Trophoblast cell (in vitro differentiated cells and primary cell): ENCODE results near the gene IFT74.

ENCODE experiments used
- DNase-seq, 2 donors: peaks; one replicate each; pipeline ENCODE4 v3.0.0-alpha.2; 2016
- H2AFZ ChIP-seq: 2 replicates; pipeline ENCODE4 v1.6.1; 2013; ENCODE audit warnings: low read length, moderate library complexity, mild to moderate bottlenecking; ENCODE audit not compliant: insufficient read depth, poor library complexity
- H2AK5ac ChIP-seq: 2 replicates; pipeline ENCODE4 v1.6.1; 2013; ENCODE audit warnings: mild to moderate bottlenecking, low read length
- H2BK120ac ChIP-seq: 2 replicates; pipeline ENCODE4 v1.6.1; 2013; ENCODE audit warnings: low read length, mild to moderate bottlenecking, moderate library complexity; ENCODE audit not compliant: insufficient read depth, poor library complexity
- H2BK12ac ChIP-seq: 2 replicates; pipeline ENCODE4 v1.6.1; 2013; ENCODE audit warnings: mild to moderate bottlenecking, low read length, moderate library complexity
- H2BK5ac ChIP-seq: 2 replicates; pipeline ENCODE4 v1.6.1; 2013; ENCODE audit warnings: low read length, low read depth, moderate library complexity, mild to moderate bottlenecking; ENCODE audit not compliant: poor library complexity
- H3K14ac ChIP-seq: 2 replicates; pipeline ENCODE4 v1.6.1; 2013; ENCODE audit warnings: mild to moderate bottlenecking, low read length
- H3K18ac ChIP-seq: 2 replicates; pipeline ENCODE4 v1.6.1; 2013; ENCODE audit warnings: mild to moderate bottlenecking, low read length
- H3K23ac ChIP-seq: 2 replicates; pipeline ENCODE4 v1.6.1; 2013; ENCODE audit warnings: low read length
- H3K27ac ChIP-seq: 2 replicates; pipeline ENCODE4 v1.5.1; 2013; ENCODE audit warnings: low read depth, mild to moderate bottlenecking, inconsistent platforms, low read length, moderate library complexity
- H3K27me3 ChIP-seq: 2 replicates; pipeline ENCODE4 v1.6.1; 2013; ENCODE audit warnings: inconsistent platforms, mild to moderate bottlenecking, low read length, moderate library complexity; ENCODE audit not compliant: insufficient read depth
- H3K36me3 ChIP-seq, 2 experiments: 1 replicate in 1 of 2; 2 replicates in 1 of 2; pipeline ENCODE4 v1.6.1; 2013; ENCODE audit warnings: low read length in 2 of 2, mild to moderate bottlenecking in 2 of 2, moderate library complexity in 1 of 2; ENCODE audit not compliant: insufficient read depth in 2 of 2, control insufficient read depth in 1 of 2
- H3K4ac ChIP-seq: 2 replicates; pipeline ENCODE4 v1.6.1; 2013; ENCODE audit warnings: low read depth, mild to moderate bottlenecking, low read length, moderate library complexity
- H3K4me1 ChIP-seq, 2 experiments: 1 replicate in 1 of 2; 2 replicates in 1 of 2; pipeline ENCODE4 v1.6.1; 2013; ENCODE audit warnings: low read length in 2 of 2, mild to moderate bottlenecking in 2 of 2, moderate library complexity in 1 of 2; ENCODE audit not compliant: insufficient read depth in 2 of 2, control insufficient read depth in 1 of 2
- H3K4me2 ChIP-seq: 2 replicates; pipeline ENCODE4 v1.6.1; 2013; ENCODE audit warnings: inconsistent platforms, mild to moderate bottlenecking, low read length, moderate library complexity
- H3K4me3 ChIP-seq: 2 replicates; pipeline ENCODE4 v1.5.1; 2013; ENCODE audit warnings: mild to moderate bottlenecking, low read depth, low read length, inconsistent platforms
- H3K79me1 ChIP-seq: one replicate; pipeline ENCODE4 v1.6.1; 2013; ENCODE audit warnings: low read length
- H3K79me2 ChIP-seq: 2 replicates; pipeline ENCODE4 v1.6.1; 2013; ENCODE audit warnings: low read length, mild to moderate bottlenecking; ENCODE audit not compliant: control insufficient read depth, insufficient read depth, poor library complexity
- H3K9ac ChIP-seq: 2 replicates; pipeline ENCODE4 v1.6.1; 2013; ENCODE audit warnings: mild to moderate bottlenecking, low read length
- H3K9me3 ChIP-seq: 2 replicates; pipeline ENCODE4 v1.6.1; 2013; ENCODE audit warnings: low read depth, mild to moderate bottlenecking, control low read depth, inconsistent platforms, low read length; ENCODE audit not compliant: insufficient read depth
- H4K12ac ChIP-seq: 2 replicates; pipeline ENCODE4 v1.6.1; 2013; ENCODE audit warnings: low read depth, mild to moderate bottlenecking, low read length, moderate library complexity
- H4K8ac ChIP-seq: 2 replicates; pipeline ENCODE4 v1.6.1; 2013; ENCODE audit warnings: low read depth, mild to moderate bottlenecking, low read length, moderate library complexity
- H4K91ac ChIP-seq: one replicate; pipeline ENCODE4 v1.6.1; 2013; ENCODE audit warnings: low read depth, mild to moderate bottlenecking, low read length, moderate library complexity
- WGBS: extraction: QIAGEN DNeasy Blood & Tissue Kit; methylation state at CpG from one replicate; pipeline ENCODE4 v1.1.7; 2013; ENCODE audit warnings: missing lambda C conversion rate; ENCODE audit not compliant: insufficient read length, insufficient coverage; ENCODE audit errors: extremely low coverage; 5-methylcytosine and 5-hydroxymethylcytosine counted together

Gene IFT74

GRCh38 chr9:26949637-26950069 is 6.6 kb upstream of the IFT74 start:
- whole genome bisulfite sequencing = no CpG with 5 or more reads among the region's 6 CpGs
- Histone ChIP-seq H2BK12ac (no peak overlapping the region), H3K36me3 (no peaks in the 10 kb centered on the region), H2BK5ac (no peak overlapping the region), H2AK5ac (no peak overlapping the region), H3K79me2 (peaks cover 10% of the 10 kb centered on the region), H3K4me3 (no peak overlapping the region), H3K4me2 (no peak overlapping the region), H3K27ac (no peak overlapping the region), H4K12ac (no peak overlapping the region), H3K23ac (no peak overlapping the region), H3K4ac (no peak overlapping the region), H2BK120ac (no peak overlapping the region), H3K79me1 (peaks cover 9% of the 10 kb centered on the region), H4K8ac (no peak overlapping the region), H3K14ac (no peak overlapping the region), H3K27me3 (no peaks in the 10 kb centered on the region), H3K9me3 (no peaks in the 10 kb centered on the region), H3K18ac (no peak overlapping the region), H3K9ac (no peak overlapping the region), H3K4me1 (peaks cover 2% of the 10 kb centered on the region in 2 experiments), H4K91ac (no peak overlapping the region), H2AFZ (no peak overlapping the region)
- DNase-seq = peak; percentile 62 to 86

- Histone ChIP-seq H3K36me3 (no peaks in the 10 kb centered on the region), H2AFZ (no peak overlapping the region), H2BK12ac (no peak overlapping the region), H3K9me3 (no peaks in the 10 kb centered on the region), H2BK120ac (no peak overlapping the region), H2BK5ac (no peak overlapping the region), H3K14ac (no peak overlapping the region), H3K4ac (no peak overlapping the region), H3K4me2 (no peak overlapping the region), H3K79me1 (peaks cover 9% of the 10 kb centered on the region), H3K9ac (no peak overlapping the region), H4K8ac (no peak overlapping the region), H4K12ac (no peak overlapping the region), H3K4me1 (peaks cover 1 to 2% of the 10 kb centered on the region in 2 experiments), H3K4me3 (no peak overlapping the region), H4K91ac (no peak overlapping the region), H3K27ac (no peak overlapping the region), H3K27me3 (no peaks in the 10 kb centered on the region), H3K18ac (no peak overlapping the region), H3K79me2 (peaks cover 9% of the 10 kb centered on the region), H3K23ac (no peak overlapping the region), H2AK5ac (no peak overlapping the region)
- DNase-seq = no peak
- no CpG with 5 or more reads among the region's 1 CpG for WGBS
Observed at GRCh38 chr9:26950521-26950920, 5.7 kb upstream of the IFT74 start.

DNA sequence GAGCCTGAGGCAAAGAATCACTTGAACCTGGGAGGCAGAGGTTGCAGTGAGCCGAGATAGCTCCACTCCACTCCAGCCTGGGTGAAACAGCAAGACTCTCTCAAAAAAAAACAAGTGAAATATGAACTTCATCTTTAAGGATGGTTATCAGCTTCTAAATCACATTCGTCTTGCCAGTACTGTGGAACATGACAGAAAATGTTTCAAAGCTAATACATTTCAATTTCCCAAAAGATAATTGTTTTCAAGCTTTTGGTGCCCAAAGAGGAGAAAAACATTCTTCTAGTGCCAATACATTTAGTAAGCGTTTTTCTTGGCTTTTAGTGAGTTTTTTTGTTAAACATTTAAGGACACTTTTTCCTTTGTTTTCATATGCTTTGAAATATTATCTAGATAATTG is 4.4 kb upstream of the IFT74 start:
- Histone ChIP-seq H3K18ac (no peak overlapping the region), H3K4ac (no peak overlapping the region), H3K27me3 (no peaks in the 10 kb centered on the region), H2AFZ (no peak overlapping the region), H3K4me2 (no peak overlapping the region), H3K36me3 (no peaks in the 10 kb centered on the region), H2BK5ac (no peak overlapping the region), H3K14ac (no peak overlapping the region), H3K27ac (no peak overlapping the region), H4K91ac (no peak overlapping the region), H3K9ac (no peak overlapping the region), H3K79me2 (peaks cover 5% of the 10 kb centered on the region), H4K8ac (no peak overlapping the region), H2AK5ac (no peak overlapping the region), H3K4me1 (no peaks in the 10 kb centered on the region), H3K79me1 (peaks cover 13% of the 10 kb centered on the region), H3K9me3 (no peaks in the 10 kb centered on the region), H4K12ac (no peak overlapping the region), H2BK12ac (no peak overlapping the region), H2BK120ac (no peak overlapping the region), H3K4me3 (no peak overlapping the region), H3K23ac (no peak overlapping the region)
- WGBS = no CpG with 5 or more reads among the region's 3 CpGs
- no peak for DNase-seq

DNA sequence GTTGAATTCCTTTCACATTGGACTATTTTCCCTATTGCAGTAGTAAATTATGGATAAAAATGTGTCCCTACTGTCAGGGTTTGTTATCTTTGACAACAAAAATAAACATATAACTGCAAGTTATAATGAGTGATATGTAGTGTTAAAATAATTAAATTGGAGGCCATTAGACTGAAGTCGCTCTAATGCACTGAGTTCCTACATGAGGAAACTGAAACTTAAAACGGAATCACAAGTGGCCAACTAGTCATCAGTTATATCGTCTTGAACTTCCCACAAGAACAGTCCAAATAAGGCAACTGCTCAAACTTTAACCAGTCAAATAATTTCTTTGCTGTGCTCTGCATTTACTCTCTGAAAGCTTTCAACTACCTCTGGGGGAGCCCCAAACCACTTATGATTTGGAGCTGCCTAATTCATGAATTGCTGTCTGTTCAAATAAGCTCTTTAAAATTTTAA is 2.1 kb upstream of the IFT74 start:
- peaks cover 3% of the 10 kb centered on the region for H3K79me2 ChIP-seq
- no peak for DNase-seq
- H2BK12ac ChIP-seq = no peak overlapping the region
- H4K91ac ChIP-seq = no peak overlapping the region
- no peak overlapping the region for H3K4ac ChIP-seq
- H2BK5ac ChIP-seq = no peak overlapping the region
- no peak overlapping the region for H3K14ac ChIP-seq
- H2AK5ac ChIP-seq = no peak overlapping the region
- H4K8ac ChIP-seq = no peak overlapping the region
- H2AFZ ChIP-seq = no peak overlapping the region
- H3K4me2 ChIP-seq = no peak overlapping the region
- H3K9ac ChIP-seq = no peak overlapping the region
- H4K12ac ChIP-seq = no peak overlapping the region
- no peak overlapping the region for H3K23ac ChIP-seq
- H3K4me1 ChIP-seq = no peaks in the 10 kb centered on the region
- no peak overlapping the region for H2BK120ac ChIP-seq
- no peak overlapping the region for H3K18ac ChIP-seq
- no peaks in the 10 kb centered on the region for H3K27me3 ChIP-seq
- no peaks in the 10 kb centered on the region for H3K9me3 ChIP-seq
- no peak overlapping the region for H3K4me3 ChIP-seq
- no peaks in the 10 kb centered on the region for H3K36me3 ChIP-seq
- no CpG with 5 or more reads among the region's 3 CpGs for WGBS
- H3K27ac ChIP-seq = no peak overlapping the region
- H3K79me1 ChIP-seq = peaks cover 8% of the 10 kb centered on the region
